NCI-H2196 treated with DMSO at 0.1 percent for 48 hours (cell line): ENCODE measurements around the gene ADAMTS17.

ENCODE experiments used
- DNase-seq: peaks from one replicate; lab custom pipeline; 2025; ENCODE audit not compliant: unreplicated experiment; lab: John Stamatoyannopoulos, UW

The ADAMTS17 gene

DNA sequence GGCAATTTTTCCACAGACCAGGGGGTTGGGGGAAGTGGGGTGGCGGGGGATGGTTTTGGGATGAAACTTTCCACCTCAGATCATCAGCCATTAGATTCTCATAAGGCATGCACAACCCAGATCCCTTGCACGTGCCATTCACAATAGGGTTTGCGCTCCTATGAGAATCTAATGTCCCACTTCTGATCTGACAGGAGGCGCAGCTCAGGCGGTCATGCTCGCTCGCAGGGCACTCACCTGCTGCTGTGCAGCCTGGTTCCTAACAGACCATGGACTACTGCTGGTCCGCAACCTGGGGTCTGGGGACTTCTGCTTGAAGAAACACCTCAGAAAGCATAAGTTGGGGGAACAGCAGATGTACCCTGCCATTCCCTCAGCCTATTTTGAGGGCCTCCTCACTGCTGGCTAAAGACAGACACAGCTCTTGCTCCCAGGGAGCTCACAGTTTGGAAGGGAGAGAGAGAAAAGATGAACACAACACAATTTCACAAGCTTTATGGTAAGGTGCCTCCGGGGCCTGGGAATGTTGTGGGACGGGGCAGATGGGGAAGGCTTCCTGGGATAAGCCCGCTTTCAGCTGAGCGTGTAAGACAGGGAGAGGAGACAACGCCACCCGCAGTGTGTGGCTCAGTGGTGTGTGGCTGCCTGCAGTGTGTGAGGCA is 285.2 kb downstream of the ADAMTS17 start:
- no peak for DNase-seq

DNA sequence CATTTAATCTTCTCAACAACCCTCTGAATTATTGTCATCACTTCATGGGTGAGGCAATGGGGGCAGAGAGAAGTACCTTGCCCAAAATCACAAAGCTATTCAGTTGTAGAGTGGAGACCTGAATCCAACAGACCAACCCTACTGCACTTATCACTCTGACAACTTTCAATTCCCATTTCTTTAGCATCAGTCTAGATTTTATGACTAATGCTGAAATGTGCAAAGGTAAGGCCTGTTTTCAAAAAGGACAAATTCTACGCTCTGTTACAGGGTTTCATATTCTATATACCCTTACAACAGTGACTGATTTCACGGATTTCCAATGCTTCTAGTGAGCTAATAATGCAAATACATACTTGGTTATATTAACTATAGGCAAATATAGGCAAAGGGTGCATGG is 286.0 kb downstream of the ADAMTS17 start:
- no peak for DNase-seq

DNA sequence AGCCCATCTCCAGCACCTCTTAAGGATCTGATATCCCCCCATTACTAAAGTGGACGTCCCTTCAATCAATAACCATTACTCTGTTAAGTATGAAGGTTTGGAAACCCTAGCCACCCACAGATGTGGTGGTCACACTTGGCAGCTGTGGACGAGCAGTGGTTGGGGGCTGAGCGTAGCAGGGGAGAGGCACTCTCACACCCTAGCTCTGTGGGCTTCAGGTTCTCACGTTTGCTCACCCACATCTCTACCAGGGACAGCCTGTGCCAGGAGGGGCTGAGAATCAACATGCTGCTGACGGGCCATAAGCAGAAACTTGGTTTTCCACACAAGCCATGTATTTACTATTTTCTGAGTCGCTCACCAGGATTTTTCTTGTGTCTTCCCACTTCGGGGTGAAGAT is 287.2 kb downstream of the ADAMTS17 start:
- DNase-seq: no peak

DNA sequence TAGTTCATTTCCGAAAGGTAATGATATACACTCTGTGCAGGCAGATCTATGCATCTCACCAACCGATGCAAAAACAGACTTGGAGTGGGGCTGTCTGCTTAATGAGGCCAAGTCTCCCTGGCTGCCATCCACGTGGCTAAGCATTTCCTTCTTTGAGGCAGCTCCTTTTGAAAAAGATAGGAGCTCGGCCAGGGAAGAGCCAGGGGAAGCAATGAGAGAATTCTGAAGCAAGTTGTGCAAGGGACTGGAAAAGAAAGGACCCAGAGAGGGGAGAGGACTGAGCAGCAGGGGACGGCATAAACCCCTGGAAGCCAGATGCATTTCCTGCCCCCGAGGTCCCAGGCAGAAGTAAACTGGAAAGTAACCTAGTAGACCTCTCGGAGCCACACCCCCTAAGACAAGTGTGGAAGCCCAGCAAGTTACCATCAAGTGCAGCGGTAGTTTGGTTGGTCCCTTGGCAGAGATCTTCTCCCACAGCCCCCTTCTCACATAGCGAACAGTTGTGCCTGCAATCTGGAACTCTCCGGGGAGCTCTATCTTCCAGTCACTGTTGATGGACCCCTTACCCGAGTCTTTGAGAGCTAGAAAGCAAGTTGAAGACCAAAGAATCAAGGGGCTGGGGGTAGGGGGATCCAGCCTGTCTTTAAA is 288.2 kb downstream of the ADAMTS17 start:
- no peak for DNase-seq

DNA sequence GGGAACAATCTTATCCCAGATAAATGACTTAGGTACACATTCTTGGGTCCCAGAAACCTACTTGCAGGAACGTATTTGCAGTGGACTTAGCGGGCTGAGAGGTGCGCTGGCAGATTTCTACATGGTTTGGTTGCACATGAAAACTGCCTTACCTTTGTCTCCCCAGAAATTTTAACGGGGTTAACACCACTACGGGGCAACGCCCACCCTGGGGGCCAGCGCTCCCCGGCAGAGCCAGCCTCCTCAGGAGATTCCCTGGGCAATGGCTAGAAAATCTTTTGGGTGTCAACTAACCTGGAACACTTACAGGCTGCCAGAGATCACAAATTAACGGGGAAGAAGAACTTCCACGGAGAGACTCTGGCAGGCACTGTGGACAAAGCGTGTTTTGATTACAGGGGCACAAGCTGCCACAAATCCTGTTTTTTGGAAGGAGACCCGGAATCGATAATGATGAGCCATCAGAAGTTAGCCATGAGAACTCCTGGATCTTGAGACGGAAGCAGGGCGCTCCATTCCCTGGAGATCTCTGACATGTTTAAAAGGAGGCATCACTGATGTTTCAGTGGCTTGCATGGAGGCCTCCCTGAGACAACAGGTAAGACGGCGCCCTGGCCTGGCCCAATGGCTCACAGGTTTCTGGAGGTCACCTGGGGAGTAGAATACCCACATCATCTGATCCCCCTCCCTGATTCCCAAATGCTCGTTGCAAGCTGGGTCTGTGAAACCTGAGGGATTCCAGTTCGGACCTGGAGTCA is 288.9 kb downstream of the ADAMTS17 start:
- no peak for DNase-seq

DNA sequence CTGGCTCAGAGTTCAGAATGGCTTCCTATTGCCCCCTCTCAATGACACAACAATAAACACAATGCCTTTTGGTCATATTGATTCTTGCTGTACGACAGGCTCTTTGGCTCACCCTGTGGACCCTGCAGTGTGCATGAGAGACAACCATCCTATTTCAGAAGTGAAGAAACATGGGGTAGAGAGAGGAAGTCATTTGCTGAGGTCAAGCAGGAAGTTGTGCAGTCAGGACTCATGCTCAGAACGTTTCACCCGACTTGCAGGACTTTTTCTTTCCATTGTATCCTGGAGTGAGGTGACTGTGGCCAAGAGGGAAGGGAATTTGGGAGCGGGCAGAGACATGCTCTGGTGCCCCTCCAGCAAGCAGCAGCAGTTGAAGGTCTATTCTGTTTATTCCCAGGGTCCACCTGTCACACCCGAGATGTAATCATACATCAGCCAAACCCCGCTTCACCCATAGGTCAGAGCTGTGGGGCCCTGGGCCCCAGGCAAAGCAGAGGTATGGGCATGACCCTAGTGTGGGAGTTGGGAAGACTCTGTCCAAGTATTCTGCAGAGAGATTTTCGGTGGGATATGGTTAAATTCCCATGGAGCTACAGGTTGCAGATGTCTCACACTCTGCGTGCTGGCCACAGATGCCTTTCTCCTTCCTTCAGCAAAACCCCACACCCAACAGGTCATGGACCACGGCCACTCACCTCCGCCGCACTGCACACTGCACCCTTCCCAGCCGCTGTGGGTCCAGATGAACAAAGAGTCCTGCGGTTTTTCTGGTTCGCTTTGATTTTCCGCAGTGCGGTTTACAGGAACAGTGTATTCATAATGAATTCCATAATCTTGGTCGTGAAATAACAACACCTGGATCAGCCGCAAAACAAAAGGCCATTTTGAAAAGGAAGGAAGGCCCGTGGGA is 290.6 kb downstream of the ADAMTS17 start:
- no peak for DNase-seq

DNA sequence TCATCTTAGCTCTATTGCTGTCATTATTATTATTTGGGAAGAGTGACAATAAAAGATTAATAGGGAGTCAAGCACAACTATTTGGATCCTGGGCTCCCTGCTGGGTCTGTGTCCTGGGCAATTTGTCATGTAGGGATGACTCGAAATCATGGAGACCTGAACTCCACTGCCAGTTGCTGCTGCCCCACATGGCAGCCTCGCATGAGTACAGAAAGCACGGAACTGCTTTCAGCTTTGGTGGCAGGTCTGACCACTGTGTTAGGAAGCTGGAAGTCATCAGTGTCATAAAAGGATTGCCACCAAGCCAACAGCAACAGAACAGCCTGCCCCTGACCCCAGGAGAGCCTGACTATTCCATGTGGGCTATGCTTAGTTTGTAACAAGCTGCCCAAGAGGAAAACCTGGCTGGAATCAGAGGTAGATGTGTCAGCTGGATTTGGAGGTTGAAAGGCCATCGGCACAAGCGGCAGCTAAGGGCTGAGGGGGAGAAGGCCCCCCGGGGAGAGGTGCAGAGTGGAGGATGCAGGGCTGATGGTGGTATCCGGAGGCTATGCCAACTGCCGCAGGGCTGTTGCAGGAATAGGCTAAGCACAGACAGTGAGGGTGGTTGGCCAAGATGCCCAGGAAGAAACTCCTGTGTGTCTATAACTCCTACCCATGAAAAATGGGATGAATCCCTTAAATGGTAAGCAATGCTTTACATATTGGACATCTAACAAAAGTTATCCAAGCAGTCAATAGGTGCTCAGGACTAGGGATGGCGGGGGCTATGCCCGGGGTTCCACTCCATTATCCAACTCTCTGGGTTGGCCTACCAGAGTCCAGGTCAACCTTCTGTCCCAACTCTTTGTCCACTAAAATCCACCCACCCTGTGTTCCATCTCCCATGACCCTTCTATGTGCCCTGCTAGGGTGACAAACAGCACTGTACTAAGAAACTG is 291.6 kb downstream of the ADAMTS17 start:
- no peak for DNase-seq

DNA sequence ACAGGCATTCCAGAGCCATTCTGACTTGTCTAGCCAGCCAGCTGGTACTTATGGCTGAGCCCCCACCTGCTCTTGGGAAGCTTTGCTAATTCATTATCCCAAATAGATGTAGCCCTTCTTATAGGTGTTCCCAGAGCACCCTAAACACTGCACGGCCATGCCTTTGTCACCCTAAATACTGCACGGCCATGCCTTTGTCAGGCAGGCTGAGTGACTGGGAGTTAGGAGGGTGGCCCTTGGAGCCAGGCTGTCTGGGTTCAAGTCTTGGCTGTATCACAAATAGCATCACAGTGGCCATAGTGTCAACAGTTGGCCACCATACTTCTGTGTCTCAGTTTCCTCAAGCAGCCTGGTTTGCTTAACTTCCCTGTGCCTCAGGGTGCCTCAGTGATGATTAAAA is 292.3 kb downstream of the ADAMTS17 start:
- no peak for DNase-seq

DNA sequence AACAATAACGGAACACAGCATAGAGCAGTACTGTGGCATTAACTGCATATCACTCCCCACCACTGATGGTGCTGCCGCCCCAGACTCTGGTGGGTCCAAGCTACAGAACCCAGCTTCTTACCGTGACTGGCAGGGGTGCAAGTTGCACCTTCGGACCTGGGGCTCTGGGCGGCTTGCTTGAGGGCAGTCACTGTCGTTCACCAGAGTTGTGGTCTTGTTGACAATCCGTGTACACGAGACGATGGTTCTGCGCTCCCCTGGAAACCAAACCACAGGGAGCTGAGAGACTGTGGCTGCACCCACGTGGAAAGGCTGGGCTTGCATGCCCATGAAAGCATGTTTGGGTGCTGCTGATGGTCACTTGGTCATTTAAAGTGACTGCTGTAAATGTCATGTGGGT is 293.0 kb downstream of the ADAMTS17 start:
- DNase-seq: no peak

DNA sequence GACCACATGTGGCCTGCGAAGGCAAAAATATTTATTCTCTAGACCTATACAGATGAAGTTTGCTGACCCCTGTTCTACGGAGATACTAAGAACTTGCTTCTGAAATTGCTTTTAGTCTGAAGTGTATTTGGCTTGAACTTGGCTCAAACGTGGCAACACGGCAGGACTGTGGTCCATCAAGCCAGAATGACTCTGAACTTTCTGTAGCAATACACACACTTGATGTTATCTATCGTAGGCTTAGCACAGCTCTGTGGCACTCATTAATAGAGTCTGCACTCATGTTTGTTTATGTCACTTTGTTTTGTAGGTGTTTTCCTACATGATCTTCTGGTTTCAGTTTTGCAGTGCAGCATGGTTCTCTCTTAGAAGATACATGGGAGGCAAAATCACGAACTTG is 298.1 kb downstream of the ADAMTS17 start:
- DNase-seq: no peak

DNA sequence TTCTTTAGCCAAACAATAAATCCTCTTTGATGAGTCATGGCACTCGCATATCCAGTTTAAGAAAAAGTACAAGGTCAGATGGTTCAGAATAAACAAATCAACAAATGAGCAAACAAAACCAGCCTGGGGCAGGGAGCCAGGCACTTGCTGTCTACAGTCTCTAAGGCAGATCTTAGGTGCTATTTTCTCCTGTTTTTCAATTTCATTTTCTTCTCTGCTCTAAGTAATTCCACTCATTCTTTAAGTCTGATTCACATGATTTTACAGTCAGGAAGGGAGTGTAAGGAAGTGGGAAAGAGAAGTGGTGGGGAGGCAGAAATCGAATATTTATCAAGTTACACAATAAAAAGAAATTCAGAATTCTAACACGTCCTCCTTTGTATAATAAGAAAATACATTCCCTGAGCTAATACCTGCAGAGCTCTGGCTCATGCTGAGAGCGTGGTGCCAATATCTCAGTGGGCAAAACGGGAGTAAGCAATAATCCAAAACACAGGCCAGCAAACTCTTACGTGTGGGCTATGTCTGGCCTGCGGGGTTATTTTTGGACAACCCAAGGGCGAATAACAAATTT is 298.6 kb downstream of the ADAMTS17 start:
- DNase-seq: no peak

DNA sequence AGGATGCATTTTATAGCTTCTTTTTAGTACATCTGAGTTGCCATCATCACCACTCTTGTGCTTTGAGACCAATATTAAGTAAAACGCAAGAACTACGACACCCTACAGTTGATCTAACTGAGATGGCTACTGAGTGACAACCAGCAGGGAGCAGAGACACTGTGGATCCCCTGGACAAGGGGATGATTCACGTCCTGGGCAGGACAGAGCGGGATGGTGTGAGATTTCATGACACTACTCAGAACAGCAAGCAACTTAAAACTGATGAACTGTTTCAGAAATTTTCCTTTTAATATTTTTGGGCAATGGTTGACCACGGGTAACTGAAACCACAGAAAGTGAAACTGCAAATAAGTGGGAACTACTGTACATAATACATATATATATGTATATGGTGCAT is 299.2 kb downstream of the ADAMTS17 start:
- no peak for DNase-seq

DNA sequence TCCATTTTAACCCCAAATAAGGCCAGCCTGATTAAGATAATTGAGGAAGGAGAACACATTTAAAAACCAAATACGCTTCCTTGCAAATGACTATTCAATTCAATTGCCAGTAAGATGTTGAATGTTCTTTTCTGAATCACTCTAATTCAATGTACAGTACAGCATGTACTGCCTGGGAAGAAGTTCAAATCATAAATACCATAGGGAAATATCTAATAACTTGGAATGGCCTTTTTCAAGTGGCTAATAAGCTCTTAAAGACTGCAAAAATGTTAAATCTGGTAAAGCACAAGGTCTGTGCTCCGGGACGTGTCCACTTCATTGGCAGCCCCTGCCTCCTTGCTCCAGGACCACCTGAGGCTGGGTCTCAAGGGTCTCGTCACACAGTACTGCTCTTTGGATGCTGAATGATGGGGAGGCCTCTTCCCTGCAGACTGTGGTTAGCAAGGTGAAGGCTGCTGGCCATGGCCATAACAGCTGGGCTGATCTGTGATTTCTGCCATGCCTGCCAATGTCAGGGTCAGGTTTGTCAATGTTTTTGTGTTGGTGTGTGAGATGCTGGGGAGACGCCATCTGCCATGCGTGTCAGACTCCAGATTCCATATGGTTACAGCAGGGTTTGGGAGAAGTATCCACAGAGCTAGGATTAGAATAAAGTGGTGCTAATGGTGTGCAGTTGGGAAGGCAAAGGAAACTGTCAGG is 300.5 kb downstream of the ADAMTS17 start:
- DNase-seq: no peak

DNA sequence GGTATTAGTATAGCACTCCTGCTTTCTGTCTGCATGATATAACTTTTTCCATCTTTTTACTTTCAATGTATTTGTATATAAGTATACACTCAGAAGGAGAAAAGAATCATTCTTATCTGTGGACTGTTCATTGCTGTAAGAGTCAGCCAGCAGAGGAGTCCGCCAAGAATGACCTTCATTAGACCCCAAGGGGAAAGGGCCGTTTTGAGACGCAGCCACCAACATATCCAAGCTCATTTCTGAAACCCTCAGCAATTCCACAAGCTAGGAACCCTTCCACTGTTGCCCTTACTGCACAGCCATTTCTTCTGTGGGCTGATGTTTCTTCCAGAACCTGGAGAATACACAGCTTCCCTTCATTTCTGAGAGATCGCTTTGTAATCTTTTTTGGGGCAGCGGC is 301.8 kb downstream of the ADAMTS17 start:
- DNase-seq: no peak

DNA sequence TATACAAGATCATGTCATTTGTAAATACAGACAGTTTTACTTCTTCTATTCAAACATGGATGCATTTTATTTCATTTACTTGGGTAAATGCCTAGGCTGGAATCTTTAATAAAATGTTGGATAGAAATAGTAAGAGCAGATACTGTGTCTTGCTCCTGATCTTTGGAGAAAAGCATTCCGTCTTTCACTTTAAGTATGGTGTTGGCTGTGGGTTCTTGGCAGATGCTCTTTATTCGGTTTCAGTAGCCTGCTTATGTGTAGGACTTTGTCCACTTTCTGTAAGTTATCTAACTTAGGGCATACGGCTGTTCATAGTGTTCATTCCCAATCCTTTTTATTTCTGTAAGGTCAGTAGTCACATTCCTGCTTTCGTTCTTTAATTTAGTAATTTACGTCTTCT is 303.0 kb downstream of the ADAMTS17 start:
- no peak for DNase-seq

DNA sequence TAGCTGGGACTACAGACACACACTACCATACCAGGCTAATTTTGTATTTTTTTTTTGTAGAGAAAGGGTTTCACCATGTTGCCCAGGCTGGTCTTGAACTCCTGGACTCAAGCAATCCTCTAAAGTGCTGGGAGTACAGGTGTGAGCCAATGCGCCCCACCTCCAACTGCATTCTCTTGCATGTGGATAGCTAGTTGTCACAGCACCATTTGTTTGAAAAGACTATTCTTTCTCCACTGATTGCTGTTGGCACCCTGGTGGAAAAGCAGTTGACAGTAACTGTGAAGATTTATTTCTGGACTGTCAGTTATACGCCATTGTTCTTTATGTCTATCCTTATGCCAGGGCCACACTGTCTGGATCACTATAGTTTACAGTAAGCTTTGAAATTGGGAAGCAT is 303.9 kb downstream of the ADAMTS17 start:
- no peak for DNase-seq

DNA sequence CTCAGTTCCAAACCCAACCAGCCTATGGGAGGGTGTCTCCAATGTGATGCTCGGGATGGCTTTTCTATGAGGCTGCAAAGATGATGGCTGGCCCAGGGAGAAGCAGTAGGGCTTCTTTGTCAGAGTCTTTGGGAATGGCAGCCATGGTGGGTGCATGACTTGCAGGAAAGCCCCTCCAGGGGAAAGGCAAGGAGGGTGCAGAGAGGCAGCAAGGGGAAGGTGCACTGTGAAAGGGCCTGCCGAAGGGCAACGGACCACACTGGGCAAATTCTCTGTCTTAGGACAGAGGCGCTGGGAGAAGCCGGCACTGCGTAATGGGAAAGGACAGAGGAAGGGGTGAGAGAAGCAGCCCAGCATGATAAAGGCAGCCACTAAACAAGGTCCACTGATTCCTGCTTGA is 305.8 kb downstream of the ADAMTS17 start:
- no peak for DNase-seq

DNA sequence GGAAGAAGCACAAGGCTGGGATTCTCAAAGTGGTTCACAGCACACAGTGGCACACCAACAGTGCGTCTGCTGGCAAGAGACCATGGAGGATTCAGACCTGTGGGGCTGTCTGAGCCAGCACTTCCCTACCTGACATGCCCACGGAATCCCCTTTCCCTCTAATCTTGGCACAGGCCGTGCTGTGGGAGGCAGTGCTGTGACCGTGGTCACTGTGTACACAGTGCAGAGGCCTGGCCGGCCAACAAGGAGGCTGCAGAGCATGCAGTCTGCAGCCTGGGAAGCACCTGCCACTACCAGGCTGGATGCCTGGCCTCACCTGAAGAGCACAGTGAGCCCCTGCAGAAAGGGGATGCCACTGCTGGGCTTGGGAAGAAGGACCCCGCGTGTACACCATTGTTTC is 307.6 kb downstream of the ADAMTS17 start:
- DNase-seq: no peak

DNA sequence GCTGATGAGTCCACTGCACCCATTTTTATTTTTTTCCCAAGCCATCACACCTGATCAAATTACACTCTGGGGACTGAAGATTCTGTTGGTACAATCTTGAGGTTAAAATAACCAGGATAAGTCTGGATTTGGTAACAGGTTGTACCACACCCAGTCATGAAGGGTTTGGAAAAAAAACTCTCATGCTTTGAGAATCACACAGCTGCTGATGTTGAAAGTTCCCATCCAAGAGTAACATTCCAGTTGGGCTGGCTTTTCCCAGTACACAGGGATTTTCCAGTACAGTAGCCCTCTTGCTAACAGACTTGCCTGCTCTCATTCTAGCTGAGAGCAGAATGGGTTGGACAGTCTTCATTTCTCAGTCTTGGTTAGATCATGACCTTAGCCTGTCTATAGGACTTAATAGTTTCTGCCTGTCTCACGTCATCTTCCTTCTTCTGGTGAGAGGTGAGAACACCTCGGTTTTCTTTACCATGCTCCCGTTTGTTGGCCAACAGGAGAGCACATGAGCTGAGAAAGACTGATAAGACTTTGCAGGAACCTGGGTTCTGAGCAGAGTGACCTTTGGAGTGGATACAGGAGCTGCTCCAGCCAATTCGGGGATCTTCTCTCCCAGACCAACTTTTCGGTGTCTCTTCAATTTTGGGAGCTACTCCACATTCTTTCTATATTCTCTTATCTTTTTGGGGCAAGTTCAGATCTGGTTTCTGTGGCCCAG is 308.5 kb downstream of the ADAMTS17 start:
- DNase-seq: no peak
